ENCODE data around the gene UBA52. TPM values are rescaled to one million over a fixed set of nuclear protein-coding genes. Genes with fewer than 3 reads are reported as not detected.
A peak's percentile ranks its signal among the peaks of the same experiment; 100 is the strongest.

Gene UBA52
- polyA plus RNA-seq, 1 donor from 2014 or later = 765 TPM

GRCh38 chr19:18608805-18609716, 37.4 kb downstream of the UBA52 start:
- Histone ChIP-seq H3K36me3 (ENCODE audit: insufficient read depth, low read length) (no peaks in the 10 kb centered on the region), H4K20me1 (ENCODE audit: insufficient read depth) (no peaks in the 10 kb centered on the region), H3F3A (ENCODE audit: insufficient read depth, low read length, poor library complexity, severe bottlenecking) (no peaks in the 10 kb centered on the region), H3K4me3 (ENCODE audit: low read length) (no peak overlapping the region), H3K4me2 (ENCODE audit: low read length) (no peak overlapping the region), H3K9me2 (ENCODE audit: insufficient read depth, low read length) (no peaks in the 10 kb centered on the region), H2AFZ (ENCODE audit: low read depth, low read length) (no peak overlapping the region), H3K79me2 (replicated peaks; ENCODE audit: insufficient read depth, low read length) (no peaks in the 10 kb centered on the region), H3K9ac (ENCODE audit: low read length) (no peak overlapping the region), H3K9me3 (ENCODE audit: low read length) (no peaks in the 10 kb centered on the region), H3K27ac (ENCODE audit: low read length) (no peak overlapping the region), H3K27me3 (ENCODE audit: insufficient read depth, low read depth, low read length) (peaks cover 83% of the 10 kb centered on the region)
- TF ChIP-seq EP300 (conservative IDR thresholded peaks at IDR 0.05; ENCODE audit: poor library complexity, severe bottlenecking) = no peak
- peak; percentile 53 for TF ChIP-seq EZH2 (IDR thresholded peaks at IDR 0.05; ENCODE audit: borderline replicate concordance, insufficient read depth, low read length, poor library complexity, severe bottlenecking)
- no peak for TF ChIP-seq POLR2AphosphoS5 (IDR thresholded peaks at IDR 0.05)

- Histone ChIP-seq H3K36me3 (ENCODE audit: insufficient read depth, low read length) (no peaks in the 10 kb centered on the region), H3F3A (ENCODE audit: insufficient read depth, low read length, poor library complexity, severe bottlenecking) (no peaks in the 10 kb centered on the region), H4K20me1 (ENCODE audit: insufficient read depth) (no peaks in the 10 kb centered on the region), H3K4me3 (ENCODE audit: low read length) (no peak overlapping the region), H3K9ac (ENCODE audit: low read length) (no peak overlapping the region), H2AFZ (ENCODE audit: low read depth, low read length) (no peak overlapping the region), H3K4me2 (ENCODE audit: low read length) (no peak overlapping the region), H3K27me3 (ENCODE audit: insufficient read depth, low read depth, low read length) (peaks cover 77% of the 10 kb centered on the region), H3K79me2 (replicated peaks; ENCODE audit: insufficient read depth, low read length) (no peaks in the 10 kb centered on the region), H3K9me3 (ENCODE audit: low read length) (no peaks in the 10 kb centered on the region), H3K9me2 (ENCODE audit: insufficient read depth, low read length) (no peaks in the 10 kb centered on the region), H3K27ac (ENCODE audit: low read length) (no peak overlapping the region)
- TF ChIP-seq MXI1 (conservative IDR thresholded peaks at IDR 0.05; ENCODE audit: poor library complexity, severe bottlenecking) = no peak
- no peak for TF ChIP-seq RAD21 (conservative IDR thresholded peaks at IDR 0.05)
- no peak for TF ChIP-seq EP300 (conservative IDR thresholded peaks at IDR 0.05; ENCODE audit: poor library complexity, severe bottlenecking)
- TF ChIP-seq POLR2AphosphoS5 (IDR thresholded peaks at IDR 0.05) = no peak
- TF ChIP-seq TAF1 (IDR thresholded peaks at IDR 0.05; ENCODE audit: low read depth) = no peak
- no peak for TF ChIP-seq CTCF (IDR thresholded peaks at IDR 0.05; ENCODE audit: poor library complexity, severe bottlenecking)
- no peak for TF ChIP-seq SMC3 (conservative IDR thresholded peaks at IDR 0.05; ENCODE audit: poor library complexity)
- no peak for TF ChIP-seq EZH2 (IDR thresholded peaks at IDR 0.05; ENCODE audit: borderline replicate concordance, insufficient read depth, low read length, poor library complexity, severe bottlenecking)
- TF ChIP-seq REST (IDR thresholded peaks at IDR 0.05; ENCODE audit: borderline replicate concordance) = no peak
Measured at GRCh38 chr19:18609717-18610051, 38.0 kb downstream of the UBA52 start.

Measured in neural cell (in vitro differentiated cells).